Muscle layer of duodenum (tissue), 2 donors: ENCODE results near the gene SMURF2.
"Not testable (repeated sequence)": the region's sequence is repeated elsewhere in the genome, so short reads cannot be mapped to it uniquely, and the experiment has no call there.

Experiments
- H3K27ac ChIP-seq: one replicate; pipeline ENCODE4 v1.7.0; 2013; ENCODE audit warnings: mild to moderate bottlenecking, low read length
- H3K27me3 ChIP-seq: one replicate; pipeline ENCODE4 v1.7.0; 2013; ENCODE audit warnings: low read depth, mild to moderate bottlenecking, control low read depth, low read length
- H3K36me3 ChIP-seq, 2 donors: one replicate each; pipeline ENCODE4 v1.7.0; 2013; ENCODE audit warnings: low read length in 2 of 2, control low read depth in 1 of 2, mild to moderate bottlenecking in 1 of 2; ENCODE audit not compliant: insufficient read depth in 2 of 2, control insufficient read depth in 1 of 2
- H3K4me1 ChIP-seq, 2 donors: one replicate each; pipeline ENCODE4 v1.7.0; 2013; ENCODE audit warnings: low read length in 2 of 2, mild to moderate bottlenecking in 2 of 2, control low read depth in 1 of 2, moderate library complexity in 1 of 2; ENCODE audit not compliant: insufficient read depth in 2 of 2, control insufficient read depth in 1 of 2
- H3K4me3 ChIP-seq, 2 donors: one replicate each; pipeline ENCODE4 v1.7.0; 2013; ENCODE audit warnings: low read length in 2 of 2, low read depth in 1 of 2, mild to moderate bottlenecking in 1 of 2
- H3K9me3 ChIP-seq, 2 donors: one replicate each; pipeline ENCODE4 v1.7.0; 2013; ENCODE audit warnings: low read length in 2 of 2, control low read depth in 1 of 2, mild to moderate bottlenecking in 1 of 2; ENCODE audit not compliant: control insufficient read depth in 1 of 2
- donor health status: healthy.

SMURF2 gene

DNA sequence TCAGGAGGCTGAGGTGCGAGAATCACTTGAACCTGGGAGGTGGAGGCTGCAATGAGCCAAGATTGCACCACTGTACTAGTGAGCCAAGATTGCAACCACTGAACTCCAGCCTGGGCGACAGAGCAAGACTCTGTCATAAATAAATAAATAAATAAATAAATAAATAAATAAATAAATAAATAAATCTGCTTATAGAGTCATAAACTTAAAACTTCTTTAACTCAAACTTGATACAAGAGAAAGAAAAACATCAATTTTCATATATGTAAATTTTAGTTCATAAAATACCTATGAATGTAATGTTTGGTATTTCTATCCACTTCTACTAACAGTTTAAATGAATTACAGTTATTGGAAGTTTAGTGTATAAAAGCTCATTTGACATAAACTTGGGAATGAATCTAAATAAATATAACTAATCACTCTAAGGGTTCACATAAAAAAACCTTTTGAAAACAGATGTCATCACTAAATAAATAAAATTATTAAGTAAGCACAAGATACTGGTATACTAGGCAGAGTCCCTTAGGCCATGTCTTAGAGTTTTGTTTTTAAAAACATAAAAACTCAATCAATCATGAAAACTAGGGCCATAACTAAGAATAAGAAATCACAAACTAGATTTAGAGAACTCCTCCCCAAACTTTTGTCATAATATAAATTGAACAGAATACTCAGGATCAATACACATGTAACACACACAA, 54.1 kb downstream of the SMURF2 start:
- Histone ChIP-seq H3K27ac (no peak overlapping the region), H3K36me3 (no peaks in the 10 kb centered on the region), H3K4me3 (no peak overlapping the region), H3K4me1 (no peaks in the 10 kb centered on the region), H3K9me3 (no peaks in the 10 kb centered on the region), H3K27me3 (no peaks in the 10 kb centered on the region)

DNA sequence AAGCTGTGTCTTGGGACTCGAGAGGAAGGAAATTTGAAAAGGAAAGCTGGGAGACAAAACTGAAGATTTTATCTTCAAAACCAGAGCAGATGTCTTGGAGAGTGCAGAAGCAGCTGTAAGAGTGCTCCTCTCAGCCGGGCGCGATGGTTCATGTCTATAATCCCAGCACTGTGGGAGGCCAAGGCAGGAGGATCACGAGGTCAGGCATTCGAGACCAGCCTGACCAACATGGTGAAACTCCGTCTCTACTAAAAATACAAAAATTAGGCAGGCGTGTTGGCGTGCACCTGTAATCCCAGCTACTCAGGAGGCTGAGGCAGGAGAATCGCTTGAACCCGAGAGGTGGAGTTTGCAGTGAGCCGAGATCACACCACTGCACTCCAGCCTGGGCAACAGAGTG, 57.6 kb downstream of the SMURF2 start:
- H3K4me1 ChIP-seq, H3K27ac ChIP-seq, H3K9me3 ChIP-seq, H3K4me3 ChIP-seq, H3K27me3 ChIP-seq, H3K36me3 ChIP-seq: not testable (repeated sequence)

DNA sequence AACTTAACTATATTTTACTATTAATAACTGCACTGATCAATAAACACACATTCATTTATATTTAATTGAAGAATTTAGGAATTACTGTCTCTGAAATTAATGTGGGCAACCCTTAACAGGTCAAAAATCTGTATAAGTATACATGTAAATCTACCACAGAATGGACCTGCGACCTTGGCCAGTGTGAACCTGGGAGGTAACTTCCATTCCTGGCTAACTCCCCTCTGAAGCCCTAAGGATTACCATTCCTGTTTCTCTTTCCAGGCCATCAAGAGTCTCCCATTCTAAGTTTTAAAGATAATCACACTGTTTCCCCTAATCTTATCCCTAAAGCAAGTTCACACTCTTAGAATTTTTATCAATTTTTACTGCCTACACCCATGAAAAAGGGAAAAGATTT, 58.1 kb downstream of the SMURF2 start:
- H3K36me3 ChIP-seq = no peaks in the 10 kb centered on the region
- no peaks in the 10 kb centered on the region for H3K27me3 ChIP-seq
- no peak overlapping the region for H3K27ac ChIP-seq
- no peaks in the 10 kb centered on the region for H3K9me3 ChIP-seq
- peaks cover 0 to 3% of the 10 kb centered on the region in 2 donors for H3K4me1 ChIP-seq
- H3K4me3 ChIP-seq = no peak overlapping the region

DNA sequence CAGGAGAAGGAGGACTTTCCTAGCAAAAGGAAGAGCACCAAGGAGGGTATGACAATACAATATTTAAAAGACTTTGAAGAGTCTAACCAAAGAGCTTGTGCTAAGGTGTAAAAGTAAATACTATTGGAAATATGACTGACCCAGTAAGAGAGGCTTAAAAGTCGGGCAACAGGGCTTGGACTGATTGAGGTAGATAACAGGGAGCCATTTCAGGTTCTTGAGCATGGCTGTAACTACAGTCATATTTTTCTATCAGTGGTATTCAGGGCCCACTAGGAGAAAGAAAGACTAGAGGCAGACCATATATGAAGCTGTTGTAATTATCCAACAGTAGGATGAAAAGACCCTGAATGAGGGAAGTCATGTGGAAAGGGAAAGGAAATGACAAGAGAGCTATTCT, 62.3 kb downstream of the SMURF2 start:
- Histone ChIP-seq H3K36me3 (peaks cover 0 to 6% of the 10 kb centered on the region in 2 donors), H3K27me3 (no peaks in the 10 kb centered on the region), H3K4me1 (peaks cover 0 to 3% of the 10 kb centered on the region in 2 donors), H3K4me3 (no peak overlapping the region), H3K27ac (no peak overlapping the region), H3K9me3 (no peaks in the 10 kb centered on the region)

DNA sequence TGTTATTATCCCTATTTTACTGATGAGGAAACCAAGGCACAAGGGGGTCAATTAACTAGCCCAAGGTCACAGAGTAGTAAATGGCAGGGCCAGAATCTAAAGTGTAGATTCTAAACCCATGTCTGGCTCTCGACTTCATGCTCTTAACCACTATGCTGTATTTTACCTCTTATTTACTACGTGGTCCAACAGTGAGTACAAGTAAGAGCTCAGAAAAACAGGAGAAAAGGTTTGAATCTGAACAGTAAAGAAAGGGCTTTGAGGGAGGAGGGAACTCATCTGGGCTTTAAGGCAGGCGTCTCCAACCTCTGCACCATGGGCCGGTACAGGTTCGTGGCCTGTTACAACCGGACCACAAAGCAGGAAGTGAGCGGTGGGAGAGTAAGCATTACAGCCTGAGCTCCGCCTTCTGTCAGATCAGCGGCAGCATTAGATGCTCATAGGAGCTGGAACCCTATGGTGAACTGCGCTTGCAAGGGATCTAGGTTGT, 62.9 kb downstream of the SMURF2 start:
- Histone ChIP-seq H3K27me3 (no peaks in the 10 kb centered on the region), H3K36me3 (peaks cover 0 to 6% of the 10 kb centered on the region in 2 donors), H3K27ac (no peak overlapping the region), H3K4me1 (peaks cover 0 to 3% of the 10 kb centered on the region in 2 donors), H3K4me3 (no peak overlapping the region), H3K9me3 (no peaks in the 10 kb centered on the region)

DNA sequence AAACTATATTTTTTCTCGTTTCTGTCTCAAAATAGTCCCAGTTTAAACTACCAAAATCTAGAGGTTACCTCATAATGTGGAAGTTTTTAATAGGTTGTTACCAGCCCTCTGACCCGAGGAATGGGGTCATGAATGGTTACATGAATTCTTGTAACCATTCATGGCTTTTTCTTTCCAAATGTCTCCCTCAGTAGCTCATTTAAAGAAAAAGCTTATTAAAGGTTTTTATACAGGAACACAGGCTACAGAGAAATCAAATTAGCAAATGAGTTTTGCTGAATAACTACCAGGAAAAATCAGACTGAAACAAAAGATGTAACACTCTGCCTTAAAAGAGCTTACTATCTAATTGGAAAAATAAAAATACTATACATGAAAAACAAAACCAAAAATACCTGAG, 63.4 kb downstream of the SMURF2 start:
- no peak overlapping the region for H3K27ac ChIP-seq
- no peaks in the 10 kb centered on the region for H3K9me3 ChIP-seq
- no peak overlapping the region for H3K4me3 ChIP-seq
- H3K27me3 ChIP-seq = no peaks in the 10 kb centered on the region
- peaks cover 0 to 6% of the 10 kb centered on the region in 2 donors for H3K36me3 ChIP-seq
- peaks cover 0 to 3% of the 10 kb centered on the region in 2 donors for H3K4me1 ChIP-seq

DNA sequence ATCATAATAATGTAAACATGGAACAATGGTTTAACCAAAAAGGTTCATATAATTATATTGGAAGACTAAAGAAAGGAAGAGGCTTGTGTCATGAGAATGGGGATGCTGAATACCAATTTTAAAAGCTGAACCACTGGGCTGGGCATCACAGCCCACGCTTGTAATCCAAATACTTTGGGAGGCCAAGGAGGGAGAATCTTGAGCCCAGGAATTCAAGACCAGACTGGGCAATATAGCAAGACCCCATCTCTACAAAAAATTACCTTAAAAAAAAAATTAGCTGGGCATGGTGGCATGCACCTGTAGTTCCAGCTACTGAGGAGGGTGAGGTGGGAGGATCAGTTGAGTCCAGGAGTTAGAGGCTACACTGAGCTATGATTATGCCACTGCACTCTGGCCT, 65.1 kb downstream of the SMURF2 start:
- Histone ChIP-seq H3K4me3 (no peak overlapping the region), H3K4me1 (peaks cover 0 to 3% of the 10 kb centered on the region in 2 donors), H3K27me3 (no peaks in the 10 kb centered on the region), H3K36me3 (peaks cover 0 to 6% of the 10 kb centered on the region in 2 donors), H3K27ac (no peak overlapping the region), H3K9me3 (no peaks in the 10 kb centered on the region)

DNA sequence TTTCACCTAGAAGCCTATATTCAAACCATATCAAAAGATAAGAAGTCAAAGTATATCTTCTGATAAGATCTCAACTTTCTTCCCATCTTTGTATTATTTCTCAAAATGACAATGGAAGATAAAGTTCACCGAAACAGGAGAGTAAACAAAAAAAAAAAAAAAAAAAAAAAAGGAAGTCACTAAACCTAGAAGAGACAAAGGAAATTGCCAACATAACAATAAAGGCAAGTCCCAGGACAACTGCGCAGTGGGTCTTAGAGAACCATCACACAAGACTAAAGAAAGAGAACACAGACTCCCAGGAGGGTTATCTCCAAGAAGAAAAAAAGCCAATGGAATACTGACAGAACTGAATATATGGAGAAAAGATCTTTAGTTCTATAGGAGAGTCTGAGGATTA, 65.7 kb downstream of the SMURF2 start:
- H3K4me1 ChIP-seq = peaks cover 0 to 3% of the 10 kb centered on the region in 2 donors
- H3K36me3 ChIP-seq = peaks cover 0 to 6% of the 10 kb centered on the region in 2 donors
- H3K27me3 ChIP-seq = no peaks in the 10 kb centered on the region
- H3K9me3 ChIP-seq = no peaks in the 10 kb centered on the region
- no peak overlapping the region for H3K4me3 ChIP-seq
- no peak overlapping the region for H3K27ac ChIP-seq

DNA sequence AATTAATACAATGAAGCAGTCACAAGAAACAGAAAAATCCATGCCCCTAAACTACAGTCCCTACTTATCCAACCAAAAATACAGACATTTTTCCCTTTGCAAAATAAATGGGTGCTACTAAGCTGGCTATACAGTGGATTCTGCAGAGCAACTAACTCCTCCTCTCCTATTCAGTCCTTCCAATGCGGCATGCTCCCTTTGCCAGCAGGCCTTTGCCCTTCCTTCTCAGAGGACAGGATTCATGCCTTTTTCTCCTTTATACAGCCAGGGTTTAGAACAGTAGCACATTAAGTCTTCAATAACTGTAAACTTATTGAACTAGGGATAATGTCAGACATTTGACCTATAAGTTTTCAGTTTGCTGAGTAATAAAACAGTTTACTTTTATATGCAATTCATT, 70.2 kb downstream of the SMURF2 start:
- Histone ChIP-seq H3K4me3 (no peak overlapping the region), H3K9me3 (no peaks in the 10 kb centered on the region), H3K4me1 (no peaks in the 10 kb centered on the region), H3K36me3 (peaks cover 5% of the 10 kb centered on the region in 2 donors), H3K27ac (no peak overlapping the region), H3K27me3 (no peaks in the 10 kb centered on the region)

DNA sequence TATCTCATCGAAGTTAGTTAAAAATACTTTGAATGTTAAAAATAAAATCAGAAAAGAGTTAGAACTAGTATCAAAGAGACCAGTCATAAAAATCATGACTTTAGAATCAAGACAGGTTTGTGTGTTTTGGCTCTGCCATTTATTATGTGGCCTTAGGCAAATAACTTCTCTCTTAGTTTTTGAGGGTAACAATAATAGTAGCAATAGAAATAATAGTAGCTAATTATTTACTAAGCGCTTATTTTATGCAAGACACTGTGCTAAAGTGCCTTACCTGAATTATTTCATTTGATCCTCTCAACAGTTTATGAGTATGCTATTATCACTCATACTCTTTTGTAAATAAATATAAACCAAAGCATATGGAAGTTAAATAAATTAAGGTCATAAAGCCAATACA, 77.0 kb downstream of the SMURF2 start:
- Histone ChIP-seq H3K4me3 (no peak overlapping the region), H3K36me3 (peaks cover 20 to 21% of the 10 kb centered on the region in 2 donors), H3K4me1 (no peaks in the 10 kb centered on the region), H3K27me3 (no peaks in the 10 kb centered on the region), H3K27ac (no peak overlapping the region), H3K9me3 (no peaks in the 10 kb centered on the region)

DNA sequence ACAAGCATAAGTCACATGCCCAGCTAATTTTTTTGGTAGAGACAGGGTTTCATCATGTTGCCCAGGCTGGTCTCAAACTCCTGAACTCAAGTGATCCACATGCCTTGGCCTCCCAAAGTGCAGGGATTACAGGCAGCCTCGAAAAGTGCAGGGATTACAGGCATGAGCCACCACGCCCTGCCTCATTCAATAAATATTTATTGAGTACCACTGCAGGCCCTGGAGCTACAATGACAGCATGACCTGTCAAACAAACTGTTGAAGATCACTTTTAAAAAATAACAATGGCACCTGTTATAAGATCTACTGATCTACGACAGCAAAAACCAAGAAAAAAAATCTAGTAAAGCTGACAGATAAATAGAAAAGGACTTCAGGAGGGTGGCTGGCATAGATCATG, 79.1 kb downstream of the SMURF2 start:
- Histone ChIP-seq H3K4me1 (no peaks in the 10 kb centered on the region), H3K27ac (no peak overlapping the region), H3K27me3 (no peaks in the 10 kb centered on the region), H3K36me3 (peaks cover 28 to 30% of the 10 kb centered on the region in 2 donors), H3K4me3 (no peak overlapping the region), H3K9me3 (no peaks in the 10 kb centered on the region)
